NCI-H1105 treated with DMSO at 0.1 percent for 48 hours (cell line): ENCODE data around the gene TOMM40.
A peak's percentile ranks its signal among the peaks of the same experiment; 100 is the strongest.

Experiments used
- DNase-seq: peaks from one replicate; lab custom pipeline; 2025; lab: John Stamatoyannopoulos, UW

Gene TOMM40

GRCh38 chr19:44927746-44928145 is 36.7 kb downstream of the TOMM40 start:
- no peak for DNase-seq

- no peak for DNase-seq
These were observed 39.0 kb downstream of the TOMM40 start for GRCh38 chr19:44930088-44930487.

GRCh38 chr19:44931541-44931940 is 40.5 kb downstream of the TOMM40 start:
- DNase-seq = no peak

GRCh38 chr19:44939668-44940067 is 48.6 kb downstream of the TOMM40 start:
- DNase-seq = no peak

GRCh38 chr19:44942067-44942571 is 51.1 kb downstream of the TOMM40 start, which contains the start of gene APOC4:
Gene APOC4 (plus strand): TSS chr19:44942237. CDS start chr19:44942278, 41 bp downstream.
- DNase-seq = no peak

GRCh38 chr19:44943801-44944249 is 52.8 kb downstream of the TOMM40 start:
- DNase-seq = no peak

- no peak for DNase-seq
These were observed 56.1 kb downstream of the TOMM40 start for GRCh38 chr19:44947041-44947581.

GRCh38 chr19:44948237-44948636 is 57.2 kb downstream of the TOMM40 start:
- no peak for DNase-seq

GRCh38 chr19:44948763-44949374 is 57.8 kb downstream of the TOMM40 start:
- DNase-seq = no peak

- no peak for DNase-seq
These were observed 58.5 kb downstream of the TOMM40 start for GRCh38 chr19:44949550-44949949.

- peak; percentile 60 for DNase-seq
These were observed 60.4 kb downstream of the TOMM40 start for GRCh38 chr19:44951179-44952159.
